Esophagus muscularis mucosa (tissue), 4 donors: Measurements from ENCODE around the gene ANK3. TPM values are rescaled to one million over a fixed set of nuclear protein-coding genes. Genes with fewer than 3 reads are reported as not detected.

ENCODE experiments used
- DNase-seq: peaks from one replicate; pipeline ENCODE4 v3.0.0-alpha.2; 2017; ENCODE audit errors: extremely low spot score
- H3K27ac ChIP-seq, 4 donors: fragments of 200-600 bp; sonication (generic); replicated peaks in 1 of 4; 1 replicate in 3 of 4; 2 replicates in 1 of 4; pipeline ENCODE4 v1.5.1; 2016 to 2019; ENCODE audit warnings: mild to moderate bottlenecking in 1 of 4
- H3K27me3 ChIP-seq, 4 donors: fragments of 200-600 bp; sonication (generic); one replicate each; pipeline versions ENCODE4 v1.5.1 to v1.6.0; 2016 to 2019
- H3K36me3 ChIP-seq, 4 donors: fragments of 200-600 bp; sonication (generic); one replicate each; pipeline ENCODE4 v1.5.1; 2016 to 2019
- H3K4me1 ChIP-seq, 4 donors: fragments of 200-600 bp; sonication (generic); one replicate each; pipeline ENCODE4 v1.5.1; 2016 to 2019
- H3K4me3 ChIP-seq, 4 donors: fragments of 200-600 bp; sonication (generic); 1 replicate in 2 of 4; 2 replicates in 2 of 4; pipeline ENCODE4 v1.5.1; 2016 to 2019; ENCODE audit warnings: mild to moderate bottlenecking in 4 of 4, moderate library complexity in 1 of 4
- H3K9me3 ChIP-seq, 4 donors: fragments of 200-600 bp; sonication (generic); 1 replicate in 3 of 4; 2 replicates in 1 of 4; pipeline ENCODE4 v1.5.1; 2016 to 2019
- EP300 ChIP-seq: sonication (generic); formaldehyde crosslinking; IDR thresholded peaks from one replicate; pipeline ENCODE4 v1.6.1; 2017; ENCODE audit warnings: antibody characterized with exemption
- POLR2A ChIP-seq: fragments of 450-650 bp; IDR thresholded peaks from one replicate; pipeline ENCODE4 v1.6.1; 2017; ENCODE audit warnings: antibody characterized with exemption, moderate library complexity, mild to moderate bottlenecking, low read depth
- POLR2AphosphoS5 ChIP-seq, 2 donors: sonication (generic); formaldehyde crosslinking; IDR thresholded peaks; one replicate each; pipeline ENCODE4 v1.6.1; 2017; ENCODE audit warnings: antibody characterized with exemption in 2 of 2
- WGBS: methylation state at CpG from one replicate; pipeline ENCODE4 v1.1.5; 2018; 5-methylcytosine and 5-hydroxymethylcytosine counted together
- intact Hi-C: fragments of 100-400 bp; cut with DNase I; formaldehyde crosslinking; loops from one replicate; pipeline ENCODE4 v1.15.1; 2023
- total RNA-seq, 4 donors: library from RNA; depleted of rRNA; stranded (reverse); fragments of >200 nt; gene quantifications; one replicate each; pipeline versions ENCODE4 v1.1.0 to v1.2.1, GENCODE V29; 2016
- TF ChIP-seq, protein P1 (sequence below), 3 experiments: fragments of 200-600 bp in 2 of 3; fragments of 450-650 bp in 1 of 3; sonication (generic) in 2 of 3; IDR thresholded peaks; one replicate each; pipeline ENCODE4 v1.5.1; 2017 to 2019; ENCODE audit warnings: antibody characterized with exemption in 3 of 3, mild to moderate bottlenecking in 2 of 3, moderate library complexity in 1 of 3

ANK3 gene
- total RNA-seq, 4 donors from 2014 or later: 25.5 to 44.9 (median 26.6) TPM

- TF ChIP-seq, protein P1, sequence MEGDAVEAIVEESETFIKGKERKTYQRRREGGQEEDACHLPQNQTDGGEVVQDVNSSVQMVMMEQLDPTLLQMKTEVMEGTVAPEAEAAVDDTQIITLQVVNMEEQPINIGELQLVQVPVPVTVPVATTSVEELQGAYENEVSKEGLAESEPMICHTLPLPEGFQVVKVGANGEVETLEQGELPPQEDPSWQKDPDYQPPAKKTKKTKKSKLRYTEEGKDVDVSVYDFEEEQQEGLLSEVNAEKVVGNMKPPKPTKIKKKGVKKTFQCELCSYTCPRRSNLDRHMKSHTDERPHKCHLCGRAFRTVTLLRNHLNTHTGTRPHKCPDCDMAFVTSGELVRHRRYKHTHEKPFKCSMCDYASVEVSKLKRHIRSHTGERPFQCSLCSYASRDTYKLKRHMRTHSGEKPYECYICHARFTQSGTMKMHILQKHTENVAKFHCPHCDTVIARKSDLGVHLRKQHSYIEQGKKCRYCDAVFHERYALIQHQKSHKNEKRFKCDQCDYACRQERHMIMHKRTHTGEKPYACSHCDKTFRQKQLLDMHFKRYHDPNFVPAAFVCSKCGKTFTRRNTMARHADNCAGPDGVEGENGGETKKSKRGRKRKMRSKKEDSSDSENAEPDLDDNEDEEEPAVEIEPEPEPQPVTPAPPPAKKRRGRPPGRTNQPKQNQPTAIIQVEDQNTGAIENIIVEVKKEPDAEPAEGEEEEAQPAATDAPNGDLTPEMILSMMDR (IDR thresholded peaks at IDR 0.05): no peak
- TF ChIP-seq POLR2AphosphoS5 (IDR thresholded peaks at IDR 0.05): no peak
- no peak for TF ChIP-seq POLR2A
- TF ChIP-seq EP300: no peak
- peaks cover 16 to 67% (median 64%) of the 10 kb centered on the region in 4 donors for H3K4me1 ChIP-seq
- intact Hi-C loops: no loop called here
- no peaks in the 10 kb centered on the region for H3K36me3 ChIP-seq
- 97% methylated on average over 1 of the region's 1 CpG for WGBS
- no peaks in the 10 kb centered on the region for H3K9me3 ChIP-seq
- no peak for DNase-seq
- H3K27ac ChIP-seq: peak overlapping the region in 1 of 4 donors; percentile 53
- no peak overlapping the region for H3K4me3 ChIP-seq
- H3K27me3 ChIP-seq: no peaks in the 10 kb centered on the region
These were observed 37.5 kb upstream of the ANK3 start for GRCh38 chr10:60427148-60427547.

- Histone ChIP-seq H3K36me3 (no peaks in the 10 kb centered on the region), H3K4me1 (peaks cover 16 to 66% (median 64%) of the 10 kb centered on the region in 4 donors), H3K4me3 (no peak overlapping the region), H3K27me3 (no peaks in the 10 kb centered on the region), H3K27ac (peak overlapping the region in 3 of 4 donors; percentile 12 to 53 (median 33)), H3K9me3 (no peaks in the 10 kb centered on the region)
- 41% methylated on average over 2 of the region's 2 CpGs for WGBS
- intact Hi-C loops: no loop called here
- DNase-seq: no peak
- TF ChIP-seq POLR2AphosphoS5 (IDR thresholded peaks at IDR 0.05): peak in 1 of 2 donors; percentile 36
- TF ChIP-seq, protein P1 (IDR thresholded peaks at IDR 0.05): no peak
These were observed 36.8 kb upstream of the ANK3 start for GRCh38 chr10:60426425-60426824.

GRCh38 chr10:60425392-60426110 is 35.9 kb upstream of the ANK3 start:
- intact Hi-C loops: no loop called here

GRCh38 chr10:60424971-60425370 is 35.3 kb upstream of the ANK3 start:
- Histone ChIP-seq H3K27ac (peak overlapping the region in 2 of 4 donors; percentile 10 to 45), H3K4me3 (no peak overlapping the region), H3K9me3 (no peaks in the 10 kb centered on the region), H3K36me3 (no peaks in the 10 kb centered on the region), H3K4me1 (peaks cover 16 to 52% (median 51%) of the 10 kb centered on the region in 4 donors), H3K27me3 (no peaks in the 10 kb centered on the region)
- TF ChIP-seq EP300: no peak
- no peak for TF ChIP-seq POLR2A
- TF ChIP-seq, protein P1 (IDR thresholded peaks at IDR 0.05): no peak
- TF ChIP-seq POLR2AphosphoS5 (IDR thresholded peaks at IDR 0.05): no peak
- no peak for DNase-seq
- intact Hi-C loops: no loop called here
- 67% methylated on average over 4 of the region's 4 CpGs for WGBS

More at GRCh38 chr10:60425392-60426110, 35.9 kb upstream of the ANK3 start:
- Histone ChIP-seq H3K9me3 (no peaks in the 10 kb centered on the region), H3K4me1 (peaks cover 16 to 57% (median 57%) of the 10 kb centered on the region in 4 donors), H3K27ac (peak overlapping the region in 2 of 4 donors; percentile 33 to 45), H3K4me3 (no peak overlapping the region), H3K36me3 (no peaks in the 10 kb centered on the region), H3K27me3 (no peaks in the 10 kb centered on the region)
- DNase-seq: no peak
- WGBS: 58% methylated on average over 3 of the region's 3 CpGs
- TF ChIP-seq POLR2AphosphoS5 (IDR thresholded peaks at IDR 0.05) (no peak), POLR2A (no peak), EP300 (no peak)
- TF ChIP-seq, protein P1 (IDR thresholded peaks at IDR 0.05): no peak

DNA sequence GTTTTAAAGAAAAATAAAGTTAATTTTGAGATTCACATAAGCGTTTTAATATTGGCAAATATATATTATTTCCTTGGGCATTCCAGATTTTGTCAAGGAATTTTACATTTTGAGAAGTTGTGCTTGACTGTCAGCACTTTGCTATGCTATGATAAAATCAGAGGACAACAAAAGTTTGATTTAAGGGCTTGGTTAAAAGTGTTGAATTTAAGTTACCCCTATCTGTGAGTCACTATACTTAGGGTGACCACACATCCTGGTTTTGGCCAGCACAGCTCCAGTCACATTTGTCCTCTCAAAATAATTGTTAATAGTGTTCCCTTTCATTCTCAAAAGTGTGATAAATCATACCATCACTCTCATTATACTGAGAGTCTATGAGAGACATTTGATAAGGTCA is 34.2 kb upstream of the ANK3 start:
- WGBS: 91% methylated on average over 1 of the region's 1 CpG
- H3K4me3 ChIP-seq: no peak overlapping the region
- peaks cover 8 to 42% (median 41%) of the 10 kb centered on the region in 4 donors for H3K4me1 ChIP-seq
- TF ChIP-seq, protein P1 (IDR thresholded peaks at IDR 0.05): no peak
- TF ChIP-seq EP300 (no peak), POLR2A (no peak)
- DNase-seq: no peak
- no peaks in the 10 kb centered on the region for H3K36me3 ChIP-seq
- H3K27me3 ChIP-seq: no peaks in the 10 kb centered on the region
- no peak overlapping the region for H3K27ac ChIP-seq
- no peaks in the 10 kb centered on the region for H3K9me3 ChIP-seq
- intact Hi-C loops: no loop called here
